Lower leg skin (tissue), 4 donors: ENCODE results near the gene CLN5. TPM values are rescaled to one million over a fixed set of nuclear protein-coding genes. Genes with fewer than 3 reads are reported as not detected.

Experiments used
- DNase-seq, 2 donors: peaks; one replicate each; pipeline ENCODE4 v3.0.0-alpha.2; 2019; ENCODE audit warnings: low spot score in 2 of 2
- H3K4me3 ChIP-seq: fragments of 200-600 bp; sonication (generic); 2 replicates; pipeline ENCODE4 v1.5.1; 2017; ENCODE audit warnings: mild to moderate bottlenecking, low read depth; ENCODE audit not compliant: poor library complexity, severe bottlenecking
- CTCF ChIP-seq, 3 donors: fragments of 450-650 bp; IDR thresholded peaks; one replicate each; pipeline ENCODE4 v1.5.1; 2016; ENCODE audit warnings: antibody characterized with exemption in 3 of 3, mild to moderate bottlenecking in 3 of 3, moderate library complexity in 2 of 3
- POLR2A ChIP-seq, 2 donors: fragments of 450-650 bp; IDR thresholded peaks; one replicate each; pipeline ENCODE4 v1.6.1; 2016 to 2017; ENCODE audit warnings: antibody characterized with exemption in 2 of 2, mild to moderate bottlenecking in 1 of 2, moderate library complexity in 1 of 2
- WGBS, 2 donors: methylation state at CpG; one replicate each; pipeline ENCODE4 v1.1.5; 2018; 5-methylcytosine and 5-hydroxymethylcytosine counted together
- intact Hi-C: fragments of 100-400 bp; cut with DNase I; formaldehyde crosslinking; loops from one replicate; pipeline ENCODE4 v1.15.0; 2023; ENCODE audit warnings: low total_unique reads
- total RNA-seq, 4 donors: library from RNA; depleted of rRNA; stranded (reverse); fragments of >200 nt; gene quantifications; one replicate each; pipeline ENCODE4 v1.1.0, GENCODE V29; 2016

CLN5 gene
- total RNA-seq, 4 donors from 2014 or later = 14.0 to 22.1 (median 19.3) TPM

GRCh38 chr13:77034881-77035280, 43.0 kb downstream of the CLN5 start:
- WGBS, 2 donors = 96% methylated on average over 5 of the region's 5 CpGs
- H3K4me3 ChIP-seq = no peak overlapping the region
- DNase-seq = no peak
- no peak for TF ChIP-seq POLR2A (IDR thresholded peaks at IDR 0.05)
- no peak for TF ChIP-seq CTCF (IDR thresholded peaks at IDR 0.05)
- intact Hi-C loops = no loop called here

GRCh38 chr13:77036279-77036678, 44.4 kb downstream of the CLN5 start:
- no peak for TF ChIP-seq POLR2A (IDR thresholded peaks at IDR 0.05)
- TF ChIP-seq CTCF (IDR thresholded peaks at IDR 0.05) = no peak
- WGBS, 2 donors = 86 to 91% methylated on average over 1 of the region's 1 CpG
- no peak for DNase-seq
- intact Hi-C loops = no loop called here
- no peak overlapping the region for H3K4me3 ChIP-seq

GRCh38 chr13:77038907-77039480, 47.1 kb downstream of the CLN5 start:
- 62 to 66% methylated on average over 5 of the region's 5 CpGs for WGBS, 2 donors
- DNase-seq = no peak
- no peak for TF ChIP-seq POLR2A (IDR thresholded peaks at IDR 0.05)
- no peak for TF ChIP-seq CTCF (IDR thresholded peaks at IDR 0.05)
- intact Hi-C loops = no loop called here
- no peak overlapping the region for H3K4me3 ChIP-seq

GRCh38 chr13:77040076-77040475, 48.2 kb downstream of the CLN5 start:
- 95 to 97% methylated on average over 7 of the region's 7 CpGs for WGBS, 2 donors
- no peak overlapping the region for H3K4me3 ChIP-seq
- DNase-seq = no peak
- intact Hi-C loops = no loop called here
- no peak for TF ChIP-seq POLR2A (IDR thresholded peaks at IDR 0.05)
- no peak for TF ChIP-seq CTCF (IDR thresholded peaks at IDR 0.05)

- 89 to 91% methylated on average over 9 of the region's 9 CpGs for WGBS, 2 donors
- no peak for DNase-seq
- TF ChIP-seq CTCF (IDR thresholded peaks at IDR 0.05) (no peak), POLR2A (IDR thresholded peaks at IDR 0.05) (no peak)
- no peak overlapping the region for H3K4me3 ChIP-seq
- intact Hi-C loops = no loop called here
These were observed 49.0 kb downstream of the CLN5 start for GRCh38 chr13:77040835-77041234.

GRCh38 chr13:77042566-77043177, 50.8 kb downstream of the CLN5 start:
- intact Hi-C loops = no loop called here
- DNase-seq = no peak

More at GRCh38 chr13:77042566-77043177, 50.8 kb downstream of the CLN5 start:
- 77 to 78% methylated on average over 5 of the region's 5 CpGs for WGBS, 2 donors
- no peak overlapping the region for H3K4me3 ChIP-seq
- TF ChIP-seq CTCF (IDR thresholded peaks at IDR 0.05) (no peak), POLR2A (IDR thresholded peaks at IDR 0.05) (no peak)
